ENCODE results near the gene RREB1. TPM values are rescaled to one million over a fixed set of nuclear protein-coding genes. Genes with fewer than 3 reads are reported as not detected.

Gene RREB1
- total RNA-seq, 1 experiment from 2014 or later, result 11.5 TPM

- DNase-seq (ENCODE audit: low read depth), result no peak
Measured at GRCh38 chr6:7189101-7189758, 81.5 kb downstream of the RREB1 start.

DNA sequence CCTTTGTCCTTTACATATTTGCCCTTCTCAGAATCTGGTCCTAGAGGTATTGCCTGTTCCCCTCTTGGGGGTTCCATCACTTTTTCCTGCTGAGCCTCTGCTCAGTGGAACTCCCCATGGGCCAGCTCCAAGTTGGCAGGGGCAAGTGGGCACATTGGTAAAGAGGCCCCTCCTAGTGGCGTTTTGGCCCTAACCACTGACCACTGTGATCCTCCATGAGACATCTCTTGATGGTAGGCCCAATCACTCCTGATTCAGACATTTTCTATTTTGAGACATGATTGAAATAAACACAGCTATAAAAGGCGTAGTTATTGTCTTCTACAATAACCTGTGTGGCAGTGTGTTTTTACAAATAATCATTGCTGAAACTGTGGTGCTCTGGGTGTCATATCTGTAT lies 83.0 kb downstream of the RREB1 start:
- no peak for DNase-seq (ENCODE audit: low read depth)

DNA sequence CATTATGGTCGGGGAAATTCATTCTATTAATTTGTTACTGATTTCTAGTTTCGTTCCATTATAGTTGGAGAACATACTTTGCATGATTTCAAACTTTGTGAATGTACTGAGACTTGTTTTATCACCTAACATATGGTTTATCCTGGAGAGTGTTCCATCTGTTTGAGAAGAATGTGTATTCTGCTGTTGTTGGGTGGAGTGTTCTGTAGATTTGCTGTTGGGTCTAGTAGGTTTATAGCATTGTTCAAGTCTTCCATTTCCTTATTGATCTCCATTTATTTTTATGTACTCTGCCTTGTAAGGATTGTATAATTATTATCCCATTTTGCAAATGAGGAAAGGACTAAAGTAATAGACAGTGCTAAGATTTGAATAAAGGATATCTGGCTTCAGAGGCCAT lies 85.4 kb downstream of the RREB1 start:
- no peak for DNase-seq (ENCODE audit: low read depth)

GRCh38 chr6:7194657-7195056 lies 86.9 kb downstream of the RREB1 start:
- DNase-seq (ENCODE audit: low read depth), result no peak

DNA sequence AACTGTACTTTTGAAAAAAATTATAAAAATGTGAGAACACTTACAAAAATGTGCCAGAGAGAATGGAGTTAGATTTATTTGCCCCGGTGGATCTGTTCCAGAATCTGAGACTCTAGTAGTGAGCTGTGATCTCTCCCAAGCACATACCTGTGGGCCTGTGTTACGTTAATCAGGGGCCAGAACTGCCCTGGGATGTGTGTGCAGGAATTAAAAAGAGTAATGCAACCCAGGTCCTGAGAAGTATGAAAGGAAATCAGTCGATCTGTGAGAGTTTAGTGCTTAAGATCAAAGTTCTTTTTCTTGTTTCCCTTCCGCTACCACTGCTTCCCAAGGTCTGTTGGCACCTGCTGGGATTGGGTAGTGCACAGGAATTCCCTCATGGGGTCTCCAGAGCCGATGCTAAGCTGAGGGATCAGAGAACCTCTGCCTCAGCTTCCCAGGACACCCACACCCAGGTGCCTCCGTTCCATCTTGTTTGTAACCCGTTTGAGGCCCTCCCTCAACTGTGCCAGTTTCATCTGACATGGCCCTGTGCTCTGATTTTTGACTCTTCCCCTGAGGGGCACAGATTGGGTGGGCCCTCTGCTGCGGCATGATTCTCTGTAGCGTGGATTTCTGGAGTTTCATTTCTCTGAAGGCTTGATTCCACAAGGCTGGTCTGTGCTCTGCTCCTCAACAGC lies 87.7 kb downstream of the RREB1 start:
- DNase-seq (ENCODE audit: low read depth), result no peak

GRCh38 chr6:7196019-7196402 lies 88.2 kb downstream of the RREB1 start:
- DNase-seq (ENCODE audit: low read depth), result no peak

DNA sequence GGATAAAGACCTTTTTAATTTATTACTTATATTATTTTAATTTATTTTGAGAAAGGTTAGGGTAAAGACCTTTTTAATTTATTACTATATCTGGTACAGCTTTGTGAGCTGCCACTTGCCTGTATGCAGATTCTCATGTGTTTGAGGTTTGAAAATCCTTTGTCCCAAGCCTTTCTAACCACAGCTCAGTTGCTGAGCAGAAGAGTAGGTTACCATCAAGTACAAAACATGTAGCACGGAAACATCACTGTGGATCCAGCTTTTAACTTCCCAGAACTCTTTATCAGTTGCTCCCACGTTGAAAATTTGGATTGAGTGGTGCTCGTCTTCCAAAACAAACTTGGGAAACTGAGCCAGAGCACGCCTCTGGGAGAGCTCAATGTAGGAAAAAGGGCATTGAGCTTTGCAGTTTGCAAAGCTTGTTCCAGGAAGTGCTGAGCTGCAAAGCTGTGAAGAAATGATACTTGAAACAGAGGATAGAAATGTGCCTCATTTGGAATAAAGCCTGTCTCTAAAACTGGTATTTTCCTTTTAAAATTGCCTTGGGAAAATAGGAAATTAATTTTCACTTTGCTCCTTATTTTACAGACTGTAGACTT lies 89.0 kb downstream of the RREB1 start:
- no peak for DNase-seq (ENCODE audit: low read depth)

GRCh38 chr6:7197747-7198146 lies 90.0 kb downstream of the RREB1 start:
- no peak for DNase-seq (ENCODE audit: low read depth)

GRCh38 chr6:7198833-7199800 lies 91.4 kb downstream of the RREB1 start:
- DNase-seq (ENCODE audit: low read depth), result no peak

GRCh38 chr6:7200598-7201443 lies 93.1 kb downstream of the RREB1 start:
- DNase-seq (ENCODE audit: low read depth), result no peak

DNA sequence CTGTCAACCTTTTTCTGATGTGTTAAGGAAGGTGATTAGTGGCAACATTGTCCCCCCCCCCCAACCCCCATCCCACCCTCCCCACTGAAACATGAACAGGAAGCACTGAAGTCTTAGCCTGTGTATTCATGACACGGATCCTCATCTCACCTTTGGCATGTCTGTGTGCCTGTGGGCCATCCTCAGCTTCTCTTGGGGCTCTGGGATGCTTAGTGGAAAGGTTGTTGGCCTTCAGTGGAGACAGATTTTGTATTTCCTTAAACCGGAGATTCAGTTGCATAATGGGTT lies 93.6 kb downstream of the RREB1 start:
- no peak for DNase-seq (ENCODE audit: low read depth)

DNA sequence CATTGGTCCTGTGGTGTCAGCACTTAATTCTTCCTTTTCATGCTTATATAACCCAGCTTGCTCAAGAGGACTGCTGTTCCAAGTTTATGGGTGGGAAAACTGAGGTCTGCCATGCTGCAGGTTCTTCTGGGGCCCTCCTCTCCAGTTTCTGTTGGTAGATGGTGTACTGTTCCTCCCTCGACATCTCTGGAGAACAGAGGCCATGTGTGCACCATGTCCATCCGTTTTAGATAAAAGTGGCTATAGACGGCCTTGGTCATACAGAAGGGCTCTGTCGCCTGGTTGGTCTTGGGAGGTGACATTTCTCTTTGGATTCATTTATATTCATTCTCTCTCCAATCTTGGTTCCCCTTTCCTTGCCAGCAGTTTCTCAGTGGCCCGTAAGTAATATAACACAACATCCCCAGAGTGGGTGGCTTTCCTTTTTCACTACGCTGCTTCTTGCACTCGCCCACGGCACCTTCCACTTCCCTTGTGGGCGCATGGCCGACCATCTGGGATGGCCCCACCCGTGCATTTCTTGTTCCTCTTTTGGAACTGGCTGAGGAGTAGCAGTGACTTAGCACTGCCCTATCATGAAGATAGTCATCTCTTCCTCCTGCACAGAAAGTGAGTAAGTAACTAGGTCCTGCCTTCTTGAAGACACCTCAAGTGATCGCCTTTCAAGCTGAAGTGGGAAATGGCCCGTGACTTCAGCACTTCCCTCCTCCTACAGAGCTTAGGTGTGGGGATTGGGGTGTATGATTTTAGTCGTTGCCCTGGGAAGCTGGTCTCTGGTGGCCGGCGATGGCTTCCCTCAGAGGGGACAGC lies 94.2 kb downstream of the RREB1 start:
- no peak for DNase-seq (ENCODE audit: low read depth)

DNA sequence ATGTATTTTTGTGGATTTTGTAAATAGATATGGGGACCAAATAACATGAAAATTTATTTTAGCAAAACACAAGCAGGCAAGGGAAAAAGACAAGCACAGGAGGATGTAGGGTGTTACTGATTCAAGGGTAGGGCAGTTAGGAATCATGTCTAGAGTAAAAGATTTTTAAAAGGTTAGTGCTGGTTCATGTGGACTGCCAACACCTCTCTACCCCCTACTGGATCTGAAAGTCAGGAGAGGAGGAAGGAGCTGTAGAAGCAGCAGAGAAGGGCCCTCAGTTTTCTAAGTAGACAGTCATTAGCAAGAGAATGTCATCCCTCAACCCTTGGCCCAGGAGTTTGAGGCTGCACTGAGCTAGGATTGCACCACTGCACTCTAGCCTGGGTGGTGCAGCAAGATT lies 95.2 kb downstream of the RREB1 start:
- no peak for DNase-seq (ENCODE audit: low read depth)

DNA sequence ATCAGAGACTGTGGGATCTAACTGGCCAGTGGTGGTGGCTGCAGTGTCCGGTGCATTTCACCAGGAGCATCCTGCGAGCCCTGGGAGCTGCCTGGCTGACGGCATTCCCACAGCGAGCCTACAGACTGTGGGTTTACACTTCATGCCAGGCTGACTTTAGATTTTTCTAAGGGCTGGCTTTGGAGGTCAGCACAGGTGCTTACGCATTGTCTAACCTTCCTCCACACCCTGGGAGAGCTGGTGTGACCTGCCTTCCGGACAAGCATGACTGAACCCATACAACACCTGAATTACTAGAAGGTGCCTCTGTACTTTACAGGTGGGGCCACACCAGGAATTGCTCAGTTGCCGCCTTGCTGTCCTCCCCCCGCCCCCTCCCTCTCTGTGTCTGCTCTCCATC lies 96.2 kb downstream of the RREB1 start:
- DNase-seq (ENCODE audit: low read depth), result no peak

- DNase-seq (ENCODE audit: low read depth), result peak; percentile 21
Measured at GRCh38 chr6:7204726-7205125, 97.0 kb downstream of the RREB1 start.

- no peak for DNase-seq (ENCODE audit: low read depth)
Measured at GRCh38 chr6:7207720-7208119, 100.0 kb downstream of the RREB1 start.

GRCh38 chr6:7213416-7213815 lies 105.7 kb downstream of the RREB1 start:
- no peak for DNase-seq (ENCODE audit: low read depth)

DNA sequence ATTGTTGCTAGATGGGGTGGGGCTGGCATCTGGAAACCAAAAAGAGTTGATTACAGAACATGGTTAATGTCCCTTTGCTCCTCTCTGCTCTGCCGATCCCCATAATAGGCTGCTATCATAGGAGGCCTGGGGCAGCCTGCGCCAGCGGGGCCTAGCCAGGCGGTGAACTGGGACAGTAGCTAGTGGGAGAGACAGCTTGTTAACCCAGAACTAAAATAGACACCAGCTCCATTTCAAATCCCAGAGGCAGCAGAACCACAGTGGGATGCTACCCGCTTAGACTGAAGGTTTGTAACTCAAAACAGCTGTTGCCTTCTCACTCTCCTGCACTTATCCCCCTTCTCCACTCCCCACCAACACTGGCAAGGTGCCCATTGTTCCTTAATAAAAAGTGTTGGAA lies 106.7 kb downstream of the RREB1 start:
- DNase-seq (ENCODE audit: low read depth), result peak; percentile 78

- peak; percentile 95 for DNase-seq (ENCODE audit: low read depth)
Measured at GRCh38 chr6:7215131-7215530, 107.4 kb downstream of the RREB1 start.

DNA sequence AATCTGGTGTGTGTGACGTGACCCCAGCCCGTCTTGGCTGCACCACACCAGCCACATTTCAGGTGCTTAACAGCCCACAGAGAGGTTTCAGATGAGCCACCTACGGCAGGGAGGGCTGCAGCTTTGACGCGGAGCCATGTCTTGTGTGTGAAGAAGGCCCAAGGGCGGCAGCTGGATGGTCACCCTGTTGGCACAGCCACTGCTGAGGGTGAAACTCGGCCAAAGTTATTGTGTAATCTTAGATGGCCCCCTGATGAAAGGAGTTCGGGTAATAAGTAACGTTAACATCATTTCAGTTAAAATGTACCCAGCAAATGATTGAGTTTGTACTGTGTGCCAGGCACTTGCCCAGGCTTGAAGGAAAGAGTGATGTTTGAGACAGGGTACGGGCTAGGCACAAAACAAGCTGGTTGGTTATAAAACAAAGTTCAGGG lies 108.1 kb downstream of the RREB1 start:
- DNase-seq (ENCODE audit: low read depth), result no peak

Measured in LHCN-M2 (cell line).